Bronchial epithelial cell (primary cell): Measurements from ENCODE around the gene COL4A1. TPM values are rescaled to one million over a fixed set of nuclear protein-coding genes. Genes with fewer than 3 reads are reported as not detected.

Experiments
- DNase-seq: peaks from one replicate; pipeline ENCODE4 v3.0.0-alpha.2; 2010; ENCODE audit warnings: low read depth
- FAIRE-seq: peaks from 2 replicates; lab custom pipeline; 2011; peaks lifted over from hg19 to GRCh38; lab: Jason Lieb, UNC
- H3K27me3 ChIP-seq: 2 replicates; pipeline ENCODE4 v1.5.1; 2011; ENCODE audit warnings: low read length; ENCODE audit not compliant: control insufficient read depth, insufficient read depth
- H3K36me3 ChIP-seq: 2 replicates; pipeline ENCODE4 v1.5.1; 2011; ENCODE audit warnings: low read length; ENCODE audit not compliant: control insufficient read depth, insufficient read depth
- H3K4me3 ChIP-seq: 2 replicates; pipeline ENCODE4 v1.5.1; 2011; ENCODE audit warnings: mild to moderate bottlenecking, low read depth, low read length, control low read depth
- total RNA-seq: library from RNA; depleted of rRNA; stranded (reverse); fragments of >200 nt; gene quantifications from 2 replicates; pipeline ENCODE4 v1.2.1, GENCODE V29; 2014
- TF ChIP-seq, protein P1 (sequence below): IDR thresholded peaks from 2 replicates; pipeline ENCODE4 v1.5.1; 2011; ENCODE audit warnings: mild to moderate bottlenecking, moderate library complexity, low read length, control low read depth, inconsistent platforms; ENCODE audit not compliant: insufficient read depth, severe bottlenecking

Gene COL4A1
- total RNA-seq, 1 donor from 2014 or later, result 7.4 TPM

DNA sequence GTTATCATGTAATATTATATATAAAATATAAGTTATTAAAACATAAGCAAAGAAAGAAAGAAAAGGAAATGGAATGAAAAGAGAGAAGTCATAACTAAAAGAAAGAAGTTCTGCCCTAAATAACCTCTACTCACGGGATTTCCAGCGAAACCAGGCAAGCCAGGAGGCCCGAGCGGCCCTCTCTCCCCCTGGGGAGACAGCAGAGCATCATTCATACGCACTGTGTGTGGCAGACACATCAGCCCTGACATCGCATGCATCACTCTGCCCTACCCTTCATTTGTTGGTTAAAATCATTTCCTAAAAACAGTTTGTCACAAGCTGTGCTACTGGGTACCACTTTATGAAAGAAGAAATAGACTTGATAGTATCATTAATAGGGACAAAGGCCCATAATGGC is 95.2 kb downstream of the COL4A1 start:
- no peak for FAIRE-seq
- TF ChIP-seq, protein P1, sequence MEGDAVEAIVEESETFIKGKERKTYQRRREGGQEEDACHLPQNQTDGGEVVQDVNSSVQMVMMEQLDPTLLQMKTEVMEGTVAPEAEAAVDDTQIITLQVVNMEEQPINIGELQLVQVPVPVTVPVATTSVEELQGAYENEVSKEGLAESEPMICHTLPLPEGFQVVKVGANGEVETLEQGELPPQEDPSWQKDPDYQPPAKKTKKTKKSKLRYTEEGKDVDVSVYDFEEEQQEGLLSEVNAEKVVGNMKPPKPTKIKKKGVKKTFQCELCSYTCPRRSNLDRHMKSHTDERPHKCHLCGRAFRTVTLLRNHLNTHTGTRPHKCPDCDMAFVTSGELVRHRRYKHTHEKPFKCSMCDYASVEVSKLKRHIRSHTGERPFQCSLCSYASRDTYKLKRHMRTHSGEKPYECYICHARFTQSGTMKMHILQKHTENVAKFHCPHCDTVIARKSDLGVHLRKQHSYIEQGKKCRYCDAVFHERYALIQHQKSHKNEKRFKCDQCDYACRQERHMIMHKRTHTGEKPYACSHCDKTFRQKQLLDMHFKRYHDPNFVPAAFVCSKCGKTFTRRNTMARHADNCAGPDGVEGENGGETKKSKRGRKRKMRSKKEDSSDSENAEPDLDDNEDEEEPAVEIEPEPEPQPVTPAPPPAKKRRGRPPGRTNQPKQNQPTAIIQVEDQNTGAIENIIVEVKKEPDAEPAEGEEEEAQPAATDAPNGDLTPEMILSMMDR, result no peak
- Histone ChIP-seq H3K4me3 (no peak overlapping the region), H3K36me3 (no peaks in the 10 kb centered on the region), H3K27me3 (no peaks in the 10 kb centered on the region)
- no peak for DNase-seq

DNA sequence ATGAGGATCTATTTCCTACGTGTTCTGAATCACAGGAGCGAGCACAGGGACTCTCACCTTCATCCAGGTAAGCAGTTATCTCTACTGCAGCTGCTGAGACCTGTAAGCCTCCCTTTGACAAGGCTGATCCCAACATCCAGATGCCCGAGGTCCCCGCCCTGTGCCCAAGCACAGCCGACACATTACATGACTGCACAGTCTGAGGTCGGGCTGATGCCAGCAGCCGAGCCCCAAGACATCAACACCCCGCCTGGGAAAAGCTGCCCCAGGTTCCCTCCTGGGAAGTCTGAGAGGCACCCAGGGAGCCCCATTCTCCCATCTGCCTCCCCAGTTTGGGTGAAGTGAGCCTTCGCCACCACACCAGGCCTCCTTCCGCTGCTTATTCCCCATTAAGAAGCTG is 95.9 kb downstream of the COL4A1 start:
- FAIRE-seq (no peak), DNase-seq (no peak)
- no peaks in the 10 kb centered on the region for H3K36me3 ChIP-seq
- H3K4me3 ChIP-seq, result no peak overlapping the region
- TF ChIP-seq, protein P1, result no peak
- no peaks in the 10 kb centered on the region for H3K27me3 ChIP-seq

DNA sequence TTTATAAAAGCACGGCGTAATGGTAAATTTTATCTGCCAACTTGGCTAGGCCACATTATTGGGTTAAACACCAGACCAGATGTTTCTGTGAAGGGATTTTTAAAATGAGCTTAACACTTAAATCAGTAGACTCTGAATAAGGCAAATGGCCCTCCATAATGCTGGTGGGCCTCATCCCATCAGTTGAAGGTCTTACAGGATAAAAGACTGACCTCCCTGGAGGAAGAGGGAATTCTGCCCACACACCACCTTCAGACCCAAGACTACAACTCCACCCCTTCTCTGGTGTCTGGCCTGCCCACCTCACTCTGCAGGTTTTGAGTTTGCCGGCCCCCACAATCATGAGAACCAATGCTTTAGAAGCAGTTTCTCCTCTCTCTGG is 96.4 kb downstream of the COL4A1 start:
- DNase-seq (no peak), FAIRE-seq (no peak)
- Histone ChIP-seq H3K27me3 (no peaks in the 10 kb centered on the region), H3K4me3 (no peak overlapping the region), H3K36me3 (no peaks in the 10 kb centered on the region)
- TF ChIP-seq, protein P1, result no peak

DNA sequence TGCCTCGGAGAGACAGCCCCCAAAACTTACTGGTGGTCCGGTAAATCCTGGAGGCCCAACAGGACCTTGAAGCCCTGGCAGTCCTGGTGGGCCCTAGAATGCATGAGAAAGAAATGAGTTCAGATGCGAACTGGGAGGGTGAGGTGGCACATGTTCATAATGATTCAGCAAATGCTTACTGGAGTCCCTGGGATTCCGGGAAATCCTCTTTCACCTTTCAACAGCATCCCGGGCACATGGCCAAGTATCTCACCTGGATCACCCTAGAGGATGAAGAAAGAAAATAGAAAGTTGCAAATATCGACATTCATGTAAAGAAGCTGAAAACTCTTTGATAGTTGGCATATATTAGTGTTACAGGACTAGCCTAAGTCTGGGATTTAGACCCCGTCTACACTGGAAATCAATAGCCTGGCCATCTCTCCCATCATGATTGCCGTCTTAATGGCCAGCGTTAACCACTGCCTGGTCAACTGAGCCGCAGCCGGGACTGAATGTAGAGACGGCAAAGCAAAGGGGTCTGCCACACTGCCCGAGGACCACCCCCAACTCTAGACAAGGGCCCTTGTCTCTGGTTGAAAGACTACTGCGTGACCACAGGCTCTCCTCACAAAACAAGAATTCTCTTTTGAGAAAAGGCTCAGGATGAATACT is 96.9 kb downstream of the COL4A1 start:
- DNase-seq, result peak; percentile 76
- H3K36me3 ChIP-seq, result no peaks in the 10 kb centered on the region
- FAIRE-seq, result no peak

DNA sequence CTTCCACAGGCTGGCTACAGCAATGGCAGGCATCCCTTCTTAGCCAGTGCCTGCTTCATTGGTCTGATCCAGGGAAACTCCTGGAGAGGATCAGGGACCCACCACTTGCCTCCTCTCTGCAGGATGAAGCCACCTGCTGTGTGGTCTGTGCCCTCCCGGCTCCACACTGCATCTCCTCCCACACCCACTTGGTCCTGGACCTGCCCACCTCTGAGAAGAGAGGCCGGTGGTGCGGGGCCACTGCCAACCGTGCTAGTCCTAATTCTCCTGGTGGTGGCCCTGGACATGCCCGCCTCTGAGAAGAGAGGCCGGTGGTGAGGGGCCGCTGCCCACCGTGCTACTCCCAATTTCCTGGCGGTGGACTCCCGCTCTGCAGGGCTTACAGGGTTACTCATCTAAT is 98.8 kb downstream of the COL4A1 start:
- DNase-seq (no peak), FAIRE-seq (no peak)
- H3K27me3 ChIP-seq, result no peaks in the 10 kb centered on the region
- TF ChIP-seq, protein P1, result no peak
- no peaks in the 10 kb centered on the region for H3K36me3 ChIP-seq
- H3K4me3 ChIP-seq, result no peak overlapping the region

More for the DNA sequence above, 96.9 kb downstream of the COL4A1 start:
- Histone ChIP-seq H3K27me3 (no peaks in the 10 kb centered on the region), H3K4me3 (no peak overlapping the region)
- TF ChIP-seq, protein P1, result no peak

DNA sequence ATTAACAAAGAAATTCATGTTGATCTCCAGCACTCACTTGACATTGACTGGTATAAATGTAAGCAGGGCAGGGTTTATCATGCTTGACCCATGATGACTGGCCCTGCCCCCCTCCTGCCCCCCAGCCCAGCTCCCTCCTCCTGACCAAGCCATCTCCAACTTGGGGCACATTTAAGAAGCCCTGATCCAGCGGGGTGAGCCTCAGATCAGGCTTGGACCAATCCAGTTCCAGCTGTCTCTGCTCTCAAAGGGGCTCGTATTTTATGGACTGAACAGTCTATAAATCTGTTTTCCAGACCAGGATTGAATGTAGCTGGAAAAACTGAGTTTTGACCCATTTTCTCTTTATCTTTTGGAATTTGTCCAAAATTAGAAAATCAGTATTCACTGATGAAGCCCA is 100.0 kb downstream of the COL4A1 start:
- Histone ChIP-seq H3K36me3 (no peaks in the 10 kb centered on the region), H3K27me3 (no peaks in the 10 kb centered on the region), H3K4me3 (no peak overlapping the region)
- TF ChIP-seq, protein P1, result no peak
- DNase-seq (no peak), FAIRE-seq (no peak)
